Panc1 (cell line): Measurements from ENCODE around the gene MTREX.

Source experiments
- SIN3A ChIP-seq: IDR thresholded peaks from 2 replicates; pipeline ENCODE4 v1.6.1; 2012; ENCODE audit warnings: low read depth, mild to moderate bottlenecking, low read length, moderate library complexity, borderline replicate concordance; ENCODE audit not compliant: insufficient read depth
- TF ChIP-seq, protein P1 (sequence below): fragments of 450-650 bp; IDR thresholded peaks from 2 replicates; pipeline ENCODE4 v1.5.1; 2017; ENCODE audit warnings: mild to moderate bottlenecking
- TF ChIP-seq, protein P2 (sequence below), 2 experiments: IDR thresholded peaks; 2 replicates each; pipeline ENCODE4 v1.6.1; 2011 to 2012; ENCODE audit warnings: low read depth in 2 of 2, control low read depth in 1 of 2, low read length in 1 of 2, mild to moderate bottlenecking in 1 of 2, moderate library complexity in 1 of 2; ENCODE audit not compliant: insufficient read depth in 1 of 2

DNA sequence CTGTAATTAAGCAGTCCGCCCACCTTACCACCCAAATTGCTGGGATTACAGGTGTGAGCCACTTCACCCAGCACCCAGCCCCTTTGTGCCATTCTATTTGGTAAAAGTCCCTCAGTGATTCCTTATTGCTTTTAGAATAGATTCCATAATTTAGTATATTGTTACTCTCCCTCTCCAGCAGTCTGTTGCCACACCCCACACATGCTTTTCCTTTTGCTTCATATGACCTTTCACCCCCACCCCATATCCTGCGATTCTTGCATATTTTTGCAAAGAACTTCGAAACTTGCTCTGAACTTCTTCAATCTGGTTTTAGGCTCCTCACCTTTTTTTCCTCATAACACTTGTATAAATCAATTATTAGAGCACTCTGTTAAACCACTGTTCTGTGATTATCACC lies 100.2 kb downstream of the MTREX start:
- TF ChIP-seq, protein P1, sequence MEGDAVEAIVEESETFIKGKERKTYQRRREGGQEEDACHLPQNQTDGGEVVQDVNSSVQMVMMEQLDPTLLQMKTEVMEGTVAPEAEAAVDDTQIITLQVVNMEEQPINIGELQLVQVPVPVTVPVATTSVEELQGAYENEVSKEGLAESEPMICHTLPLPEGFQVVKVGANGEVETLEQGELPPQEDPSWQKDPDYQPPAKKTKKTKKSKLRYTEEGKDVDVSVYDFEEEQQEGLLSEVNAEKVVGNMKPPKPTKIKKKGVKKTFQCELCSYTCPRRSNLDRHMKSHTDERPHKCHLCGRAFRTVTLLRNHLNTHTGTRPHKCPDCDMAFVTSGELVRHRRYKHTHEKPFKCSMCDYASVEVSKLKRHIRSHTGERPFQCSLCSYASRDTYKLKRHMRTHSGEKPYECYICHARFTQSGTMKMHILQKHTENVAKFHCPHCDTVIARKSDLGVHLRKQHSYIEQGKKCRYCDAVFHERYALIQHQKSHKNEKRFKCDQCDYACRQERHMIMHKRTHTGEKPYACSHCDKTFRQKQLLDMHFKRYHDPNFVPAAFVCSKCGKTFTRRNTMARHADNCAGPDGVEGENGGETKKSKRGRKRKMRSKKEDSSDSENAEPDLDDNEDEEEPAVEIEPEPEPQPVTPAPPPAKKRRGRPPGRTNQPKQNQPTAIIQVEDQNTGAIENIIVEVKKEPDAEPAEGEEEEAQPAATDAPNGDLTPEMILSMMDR, result no peak
- no peak for TF ChIP-seq SIN3A
- TF ChIP-seq, protein P2, sequence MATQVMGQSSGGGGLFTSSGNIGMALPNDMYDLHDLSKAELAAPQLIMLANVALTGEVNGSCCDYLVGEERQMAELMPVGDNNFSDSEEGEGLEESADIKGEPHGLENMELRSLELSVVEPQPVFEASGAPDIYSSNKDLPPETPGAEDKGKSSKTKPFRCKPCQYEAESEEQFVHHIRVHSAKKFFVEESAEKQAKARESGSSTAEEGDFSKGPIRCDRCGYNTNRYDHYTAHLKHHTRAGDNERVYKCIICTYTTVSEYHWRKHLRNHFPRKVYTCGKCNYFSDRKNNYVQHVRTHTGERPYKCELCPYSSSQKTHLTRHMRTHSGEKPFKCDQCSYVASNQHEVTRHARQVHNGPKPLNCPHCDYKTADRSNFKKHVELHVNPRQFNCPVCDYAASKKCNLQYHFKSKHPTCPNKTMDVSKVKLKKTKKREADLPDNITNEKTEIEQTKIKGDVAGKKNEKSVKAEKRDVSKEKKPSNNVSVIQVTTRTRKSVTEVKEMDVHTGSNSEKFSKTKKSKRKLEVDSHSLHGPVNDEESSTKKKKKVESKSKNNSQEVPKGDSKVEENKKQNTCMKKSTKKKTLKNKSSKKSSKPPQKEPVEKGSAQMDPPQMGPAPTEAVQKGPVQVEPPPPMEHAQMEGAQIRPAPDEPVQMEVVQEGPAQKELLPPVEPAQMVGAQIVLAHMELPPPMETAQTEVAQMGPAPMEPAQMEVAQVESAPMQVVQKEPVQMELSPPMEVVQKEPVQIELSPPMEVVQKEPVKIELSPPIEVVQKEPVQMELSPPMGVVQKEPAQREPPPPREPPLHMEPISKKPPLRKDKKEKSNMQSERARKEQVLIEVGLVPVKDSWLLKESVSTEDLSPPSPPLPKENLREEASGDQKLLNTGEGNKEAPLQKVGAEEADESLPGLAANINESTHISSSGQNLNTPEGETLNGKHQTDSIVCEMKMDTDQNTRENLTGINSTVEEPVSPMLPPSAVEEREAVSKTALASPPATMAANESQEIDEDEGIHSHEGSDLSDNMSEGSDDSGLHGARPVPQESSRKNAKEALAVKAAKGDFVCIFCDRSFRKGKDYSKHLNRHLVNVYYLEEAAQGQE (IDR thresholded peaks at IDR 0.05; ENCODE audit: insufficient read depth in 1 of 2, low read depth in 2 of 2, low read length in 1 of 2), result no peak
